HTR-8/SVneo (cell line): ENCODE results near the gene CNIH1.
"Not testable (repeated sequence)": the region's sequence is repeated elsewhere in the genome, so short reads cannot be mapped to it uniquely, and the experiment has no call there.

Experiments used
- DNase-seq: peaks from one replicate; pipeline ENCODE4 v3.0.0; 2011; ENCODE audit warnings: low spot score, mixed read lengths; ENCODE audit not compliant: insufficient read length
- FAIRE-seq: peaks from 2 replicates; lab custom pipeline; 2011; peaks lifted over from hg19 to GRCh38; lab: Jason Lieb, UNC

Gene CNIH1

DNA sequence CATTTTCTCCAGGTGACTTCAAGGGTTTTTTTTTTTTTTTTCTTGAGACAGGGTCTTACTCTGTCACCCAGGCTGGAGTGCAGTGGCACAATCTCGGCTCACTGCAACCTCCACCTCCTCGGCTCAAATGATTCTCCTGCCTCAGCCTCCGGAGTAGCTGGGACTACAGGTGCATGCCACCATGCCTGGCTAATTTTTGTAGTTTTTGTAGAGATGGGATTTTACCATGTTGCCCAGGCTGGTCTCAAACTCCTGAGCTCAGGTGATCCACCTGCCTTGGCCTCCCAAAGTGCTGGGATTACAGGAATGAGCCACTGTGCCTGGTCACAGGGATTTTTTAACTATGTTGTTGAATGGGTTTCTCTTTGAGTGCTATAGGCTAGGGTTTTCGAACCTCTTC is 3.2 kb downstream of the CNIH1 start:
- not testable (repeated sequence) for DNase-seq, FAIRE-seq

DNA sequence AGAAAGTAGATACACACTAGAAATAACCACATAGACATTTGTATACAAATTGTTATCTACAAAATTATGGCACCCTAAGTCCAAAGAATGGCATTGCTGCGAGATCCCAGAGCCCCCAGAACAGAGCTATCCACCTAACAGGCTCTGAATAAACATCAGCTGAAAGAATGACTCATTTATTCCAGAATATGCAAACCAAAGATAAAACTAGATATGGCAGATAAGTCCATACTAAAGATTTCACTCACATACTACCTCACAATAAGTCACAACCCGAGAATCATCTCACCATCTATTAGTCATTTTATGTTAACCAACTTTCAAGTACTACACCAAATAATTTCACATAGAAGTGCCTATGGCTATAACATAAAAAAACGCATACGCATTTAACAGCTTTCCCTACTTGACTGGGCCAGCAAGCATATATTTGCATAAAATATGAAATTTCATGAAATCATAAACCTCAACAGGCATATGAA is 5.6 kb downstream of the CNIH1 start:
- FAIRE-seq (peak; percentile 95), DNase-seq (peak; percentile 53)

DNA sequence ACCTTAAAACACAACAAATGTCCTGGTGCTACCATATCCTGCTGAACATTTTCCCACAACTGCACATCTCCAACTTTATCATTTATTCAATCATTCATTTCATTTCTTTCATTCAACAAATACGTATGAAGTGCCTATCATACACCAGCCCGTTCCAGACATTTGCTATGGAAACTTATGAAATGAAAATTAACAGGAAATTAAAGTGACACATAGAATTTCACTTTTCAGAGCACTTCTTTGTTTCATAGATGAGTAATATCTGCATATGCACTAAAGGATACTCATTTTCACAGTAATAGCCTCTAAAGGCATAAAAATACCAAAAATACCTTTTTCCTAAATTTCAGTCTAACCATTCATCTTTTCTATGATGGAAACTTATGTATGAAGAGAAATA is 12.6 kb downstream of the CNIH1 start:
- DNase-seq, result no peak
- peak; percentile 86 for FAIRE-seq

DNA sequence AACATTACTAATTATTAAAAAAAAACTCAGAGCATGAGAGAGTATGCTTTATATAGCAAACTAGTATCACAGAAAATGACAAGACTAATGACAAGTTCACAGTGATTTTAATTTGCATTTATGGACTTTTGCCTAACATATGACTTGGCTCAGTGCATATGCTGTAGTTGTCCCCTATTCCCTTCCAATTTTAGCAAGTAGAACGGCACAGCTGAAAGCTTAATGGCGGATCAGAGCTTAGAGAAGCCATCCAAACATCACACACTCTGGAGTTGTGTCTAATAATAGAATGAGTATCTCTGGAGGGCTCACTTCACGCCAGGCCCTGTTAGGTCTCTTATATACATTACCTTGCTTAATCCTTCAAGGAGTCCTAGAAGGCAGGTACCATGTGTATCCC is 13.3 kb downstream of the CNIH1 start:
- DNase-seq (no peak), FAIRE-seq (peak; percentile 60)

DNA sequence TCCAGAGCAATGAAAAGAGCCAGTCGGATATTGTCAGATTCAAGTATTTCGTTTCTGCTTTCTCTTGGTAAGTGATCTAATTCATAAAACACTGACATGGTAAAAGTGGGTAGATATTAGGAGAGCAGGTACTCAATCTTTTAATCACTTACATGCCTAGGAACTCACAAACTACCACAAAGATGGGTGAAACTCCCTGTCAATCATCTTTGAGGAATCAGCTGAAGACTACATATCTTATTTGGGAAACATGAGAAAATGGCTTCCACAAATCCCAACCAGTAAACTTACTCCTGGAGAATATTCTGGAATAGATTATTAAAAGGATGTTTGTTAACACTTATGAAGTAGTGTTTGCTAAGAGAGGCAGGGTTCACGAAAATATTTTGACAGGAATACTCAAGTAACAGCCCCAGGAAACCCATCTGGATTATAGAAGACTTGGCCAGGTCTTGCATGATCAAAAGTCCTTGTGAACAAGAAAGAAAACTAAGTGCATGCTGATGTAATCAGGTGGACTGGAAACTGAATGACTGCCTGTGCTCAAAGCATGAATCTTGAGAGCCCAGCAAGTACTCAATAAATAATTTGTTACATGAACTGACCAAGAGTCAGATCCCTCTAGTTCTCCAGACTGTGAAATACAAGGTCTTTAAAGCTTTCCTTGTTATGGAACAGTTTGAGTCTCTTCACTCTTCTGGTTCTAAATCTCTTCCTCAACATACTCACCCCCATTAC is 15.5 kb downstream of the CNIH1 start:
- peak; percentile 42 for FAIRE-seq
- no peak for DNase-seq

DNA sequence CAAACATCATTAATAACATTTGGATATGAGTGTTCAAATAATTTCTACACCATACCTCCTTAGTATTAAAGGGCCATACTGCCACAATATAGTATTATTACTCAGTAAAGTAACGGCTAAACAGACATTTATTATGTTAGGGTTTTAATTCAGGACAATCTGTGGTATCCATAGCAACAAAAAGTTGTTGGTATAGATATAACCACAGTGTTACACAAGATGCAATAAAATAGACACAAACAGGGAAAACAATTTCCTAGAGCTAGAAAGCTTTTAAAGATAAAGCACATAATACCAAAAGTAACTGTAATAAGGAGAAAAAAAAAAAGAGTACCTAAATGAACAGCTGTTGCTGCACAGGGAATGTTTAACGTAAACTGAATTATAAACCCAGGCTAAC is 16.1 kb downstream of the CNIH1 start:
- no peak for DNase-seq
- peak; percentile 26 for FAIRE-seq

DNA sequence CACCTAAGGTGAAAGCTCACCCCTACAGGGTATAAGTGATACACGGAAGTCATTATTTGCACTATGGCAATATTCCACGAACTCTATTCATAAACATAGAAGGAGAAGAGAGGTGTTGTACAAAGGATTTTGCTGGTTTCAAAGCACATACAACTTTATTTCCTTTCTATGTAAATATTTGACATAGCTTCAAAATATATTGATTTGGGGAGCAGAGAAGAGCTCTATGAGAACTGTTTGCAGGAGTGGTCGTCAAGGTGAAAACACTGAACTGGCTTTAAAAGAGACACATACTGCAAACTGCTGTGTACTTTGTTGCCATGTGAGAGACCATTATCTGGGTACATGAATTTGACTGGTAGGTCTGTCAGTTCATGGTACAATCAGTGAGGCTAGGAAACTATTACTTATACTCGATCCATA is 16.7 kb downstream of the CNIH1 start:
- no peak for FAIRE-seq
- DNase-seq, result no peak

DNA sequence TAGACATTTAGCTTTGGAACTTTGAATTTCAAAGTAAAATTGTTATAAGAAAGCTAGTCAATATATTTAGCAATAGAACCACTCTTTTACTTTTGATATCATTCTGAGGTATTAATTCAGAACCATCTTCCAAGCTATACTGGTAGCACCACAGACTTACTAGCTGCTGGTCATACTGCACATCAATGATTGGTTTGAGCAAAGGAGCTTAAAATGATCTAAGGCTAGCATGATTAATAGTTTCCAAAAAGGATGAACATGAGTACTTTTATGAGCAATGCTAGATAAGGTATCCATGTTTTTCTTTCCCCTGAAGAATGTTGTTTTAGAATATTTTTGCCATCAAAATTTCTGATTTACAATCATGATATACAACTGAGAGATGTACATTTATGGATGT is 17.2 kb downstream of the CNIH1 start:
- DNase-seq (no peak), FAIRE-seq (no peak)

DNA sequence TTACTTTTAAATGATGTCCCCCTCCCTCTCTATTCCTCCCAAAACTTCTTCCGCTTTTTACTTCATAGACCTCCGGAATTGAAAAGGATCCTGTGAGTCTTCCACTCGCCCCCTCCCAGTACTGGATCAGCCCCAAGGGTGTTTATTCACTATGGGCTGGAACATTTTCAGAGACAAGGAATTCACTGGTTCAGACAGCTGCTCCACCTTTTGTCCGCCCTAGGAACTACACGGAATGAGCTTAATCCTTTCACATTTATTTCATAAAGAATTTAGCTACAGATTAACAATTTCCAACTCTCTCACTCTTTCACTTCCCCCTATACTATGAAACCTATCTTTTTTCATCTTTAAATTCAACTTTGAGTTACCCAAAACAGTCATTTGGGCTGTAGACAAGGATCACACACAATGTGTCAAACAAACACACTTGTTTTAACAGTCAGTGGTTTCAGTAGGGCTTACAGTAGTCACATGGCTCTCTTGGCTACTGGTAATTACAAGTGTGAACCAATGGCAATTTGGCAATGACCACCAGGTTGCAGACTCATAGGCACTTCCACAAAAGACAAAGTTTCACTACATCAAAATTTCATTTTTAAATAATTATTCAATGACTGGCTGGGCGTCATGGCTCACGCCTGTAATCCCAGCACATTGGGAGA is 20.6 kb downstream of the CNIH1 start:
- FAIRE-seq, result peak; percentile 90
- peak; percentile 76 for DNase-seq

DNA sequence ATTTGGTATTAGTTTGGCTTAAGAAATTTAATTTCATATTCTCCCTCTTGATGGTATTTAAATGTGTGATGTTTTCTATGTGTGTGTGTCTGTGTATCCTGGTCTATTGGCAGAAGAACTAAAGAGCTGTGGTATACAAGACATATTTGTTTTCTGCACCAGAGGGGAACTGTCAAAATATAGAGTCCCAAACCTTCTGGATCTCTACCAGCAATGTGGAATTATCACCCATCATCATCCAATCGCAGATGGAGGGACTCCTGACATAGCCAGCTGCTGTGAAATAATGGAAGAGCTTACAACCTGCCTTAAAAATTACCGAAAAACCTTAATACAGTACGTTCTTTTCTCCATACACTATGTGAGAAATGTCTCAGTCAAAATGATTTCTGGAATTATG is 29.8 kb downstream of the CNIH1 start:
- peak; percentile 40 for FAIRE-seq
- DNase-seq, result no peak

DNA sequence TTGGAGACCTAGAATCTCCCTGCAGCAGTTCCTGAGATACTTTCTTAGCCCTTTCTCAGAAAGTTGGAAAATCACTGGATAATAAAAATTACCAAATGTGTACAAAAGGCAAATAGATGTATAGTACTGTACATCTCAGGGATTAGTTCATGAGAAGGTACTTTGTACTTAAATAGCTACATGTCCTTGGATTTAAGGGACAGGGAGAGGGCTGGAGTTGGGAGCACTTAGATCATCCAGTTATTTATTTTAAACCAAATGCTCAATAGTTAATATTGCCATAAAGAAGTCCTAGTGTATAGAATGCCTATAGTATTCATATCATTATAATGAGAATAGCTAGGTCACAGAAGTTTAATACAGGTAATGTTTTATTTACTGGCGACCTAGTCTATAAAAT is 31.0 kb downstream of the CNIH1 start:
- no peak for FAIRE-seq
- no peak for DNase-seq

DNA sequence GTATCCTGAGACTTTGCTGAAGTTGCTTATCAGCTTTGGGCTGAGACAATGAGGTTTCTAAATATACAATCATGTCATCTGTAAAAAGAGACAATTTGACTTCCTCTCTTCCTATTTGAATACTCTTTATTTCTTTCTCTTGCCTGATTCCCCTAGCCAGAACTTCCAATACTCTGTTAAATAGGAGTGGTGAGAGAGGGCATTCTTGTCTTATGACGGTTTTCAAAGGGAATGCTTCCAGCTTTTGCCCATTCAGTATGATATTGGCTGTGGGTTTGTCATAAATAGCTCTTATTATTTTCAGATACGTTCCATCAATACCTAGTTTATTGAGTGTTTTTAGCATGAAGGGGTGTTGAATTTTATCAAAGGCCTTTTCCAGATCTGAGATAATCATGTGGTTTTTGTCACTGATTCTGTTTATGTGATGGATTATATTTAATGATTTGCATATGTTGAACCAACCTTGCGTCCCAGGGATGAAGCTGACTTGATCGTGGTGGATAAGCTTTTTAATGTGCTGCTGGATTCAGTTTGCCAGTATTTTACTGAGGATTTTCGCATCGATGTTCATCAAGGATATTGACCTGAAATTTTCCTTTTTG is 37.7 kb downstream of the CNIH1 start:
- not testable (repeated sequence) for DNase-seq, FAIRE-seq

DNA sequence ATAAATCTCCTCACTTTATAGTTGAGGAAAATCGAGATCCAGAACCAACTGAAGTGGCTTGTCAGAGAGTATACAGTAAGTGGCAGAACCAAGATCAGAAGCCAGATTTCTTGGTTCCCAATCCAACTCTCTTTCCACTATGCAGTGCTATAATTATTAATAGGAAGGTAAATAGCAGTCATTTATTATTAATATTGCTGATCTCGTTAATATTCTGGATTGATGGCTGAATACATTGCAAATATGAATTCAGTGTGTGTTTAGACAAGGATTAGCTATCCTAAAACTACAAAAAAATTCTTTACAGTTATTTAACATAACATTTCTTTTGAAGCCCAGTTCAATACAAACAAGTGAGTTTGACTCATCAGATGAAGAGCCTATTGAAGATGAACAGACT is 41.6 kb downstream of the CNIH1 start:
- FAIRE-seq (no peak), DNase-seq (no peak)

DNA sequence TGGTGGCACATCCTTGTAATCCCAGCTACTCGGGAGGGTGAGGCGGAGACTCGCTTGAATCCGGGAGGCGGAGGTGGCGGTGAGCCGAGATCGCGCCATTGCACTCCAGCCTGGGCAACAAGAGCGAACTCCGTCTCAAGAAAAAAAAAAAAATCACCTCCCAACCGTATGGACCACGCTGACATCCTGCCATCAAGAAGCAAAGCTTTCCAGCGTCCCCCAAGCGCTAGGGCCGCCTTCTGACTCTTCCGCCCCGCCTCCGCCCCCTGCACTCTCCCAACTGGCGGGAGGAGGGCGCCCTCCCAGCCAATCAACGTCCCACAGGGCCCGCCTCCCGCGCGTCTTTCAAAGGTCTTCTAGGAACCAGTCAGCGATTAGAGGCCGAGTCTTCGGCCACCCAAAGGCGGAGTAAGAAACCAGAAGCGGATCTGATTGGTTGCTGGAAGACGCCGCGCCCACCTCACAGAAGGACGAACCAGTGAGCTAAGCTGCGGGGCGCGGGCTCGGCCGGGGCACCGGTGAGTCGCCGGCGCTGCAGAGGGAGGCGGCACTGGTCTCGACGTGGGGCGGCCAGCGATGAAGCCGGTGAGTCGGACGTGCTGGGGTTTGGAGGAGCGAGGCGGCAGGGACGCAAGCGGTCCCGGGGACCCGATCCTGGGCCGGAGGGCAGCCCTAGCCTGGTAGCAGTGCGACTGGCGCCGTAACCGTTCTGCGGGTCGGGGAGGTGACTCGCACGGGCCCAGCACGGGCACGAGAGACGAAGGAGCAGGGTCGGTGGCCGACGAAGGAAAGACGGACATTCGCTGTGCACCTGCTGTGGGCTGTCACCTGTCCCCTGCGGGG is 44.5 kb downstream of the CNIH1 start, which contains the start of gene CDKN3:
TSS of gene CDKN3 (plus strand) at position 515 of the 843 bp plus-strand sequence. CDS start at position 577, 62 bp downstream.
- DNase-seq (peak; percentile 100), FAIRE-seq (peak; percentile 99)

DNA sequence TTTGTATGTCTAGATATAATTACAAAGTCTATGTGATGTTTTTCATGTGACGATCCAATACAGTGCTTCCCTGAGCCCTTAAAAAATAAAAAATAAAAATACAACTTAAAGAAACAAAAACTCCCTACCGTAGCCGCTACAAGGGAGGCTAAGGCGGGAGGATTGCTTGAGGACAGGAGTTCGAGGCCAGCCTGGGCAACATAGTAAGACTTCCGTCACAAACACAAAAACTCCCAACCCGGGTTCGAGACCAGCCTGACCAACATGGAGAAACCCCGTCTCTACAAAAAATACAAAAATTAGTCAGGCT is 45.0 kb downstream of the CNIH1 start:
- FAIRE-seq, result no peak
- no peak for DNase-seq

DNA sequence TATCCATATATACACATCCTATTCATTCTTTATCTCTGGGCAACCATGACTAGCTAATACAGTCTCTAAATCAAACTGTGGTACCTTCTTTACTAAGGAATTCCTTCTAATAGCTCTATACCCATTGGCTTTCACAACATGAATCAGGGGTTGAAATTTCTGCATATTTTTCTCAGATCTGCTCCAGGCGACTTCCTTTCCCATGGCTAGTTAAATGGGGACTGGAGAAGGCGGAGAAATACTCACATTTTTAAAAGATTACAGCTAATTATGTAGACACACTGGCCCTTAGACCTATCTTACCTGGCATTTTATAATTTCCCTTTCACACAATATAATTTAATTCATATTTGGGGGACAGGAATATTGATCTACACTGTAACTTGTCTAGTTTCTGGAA is 45.5 kb downstream of the CNIH1 start:
- DNase-seq (no peak), FAIRE-seq (no peak)

DNA sequence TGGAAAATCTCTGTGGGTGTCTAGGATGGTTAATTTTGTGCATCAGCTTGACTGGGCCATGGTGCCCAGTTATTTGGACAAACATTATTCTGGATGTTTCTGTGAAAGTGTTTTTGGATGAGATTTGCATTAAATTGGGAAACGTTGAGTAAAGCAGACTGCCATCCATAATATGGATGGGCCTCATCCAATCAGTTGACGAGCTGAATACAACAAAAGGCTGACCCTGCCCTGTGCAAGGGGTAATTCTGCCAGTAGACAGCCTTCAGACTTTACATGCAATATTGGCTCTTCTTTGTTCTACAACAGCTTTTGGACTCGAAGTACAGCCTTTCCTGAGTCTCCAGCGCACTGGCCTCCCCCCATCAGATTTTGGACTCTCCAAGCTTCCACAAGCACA is 45.9 kb downstream of the CNIH1 start:
- FAIRE-seq, result peak; percentile 31
- DNase-seq, result no peak

DNA sequence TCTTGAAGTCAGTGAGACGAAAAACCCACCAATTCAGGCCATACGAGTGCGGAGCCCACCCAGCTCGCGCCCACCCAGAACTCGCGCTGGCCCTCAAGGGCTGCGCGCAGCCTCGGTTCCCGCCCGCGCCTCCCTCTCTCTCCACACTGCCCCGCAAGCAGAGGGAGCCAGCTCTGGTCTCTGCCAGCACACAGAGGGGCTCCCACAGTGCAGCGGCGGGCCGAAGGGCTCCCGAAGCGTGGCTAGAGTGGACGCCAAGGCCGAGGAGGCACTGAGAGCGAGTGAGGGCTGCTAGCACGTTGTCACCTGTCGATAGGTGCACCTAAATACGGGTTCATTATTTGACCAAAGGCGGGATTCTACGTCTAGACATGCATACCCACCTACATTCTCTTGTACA is 46.6 kb downstream of the CNIH1 start:
- FAIRE-seq (no peak), DNase-seq (no peak)

DNA sequence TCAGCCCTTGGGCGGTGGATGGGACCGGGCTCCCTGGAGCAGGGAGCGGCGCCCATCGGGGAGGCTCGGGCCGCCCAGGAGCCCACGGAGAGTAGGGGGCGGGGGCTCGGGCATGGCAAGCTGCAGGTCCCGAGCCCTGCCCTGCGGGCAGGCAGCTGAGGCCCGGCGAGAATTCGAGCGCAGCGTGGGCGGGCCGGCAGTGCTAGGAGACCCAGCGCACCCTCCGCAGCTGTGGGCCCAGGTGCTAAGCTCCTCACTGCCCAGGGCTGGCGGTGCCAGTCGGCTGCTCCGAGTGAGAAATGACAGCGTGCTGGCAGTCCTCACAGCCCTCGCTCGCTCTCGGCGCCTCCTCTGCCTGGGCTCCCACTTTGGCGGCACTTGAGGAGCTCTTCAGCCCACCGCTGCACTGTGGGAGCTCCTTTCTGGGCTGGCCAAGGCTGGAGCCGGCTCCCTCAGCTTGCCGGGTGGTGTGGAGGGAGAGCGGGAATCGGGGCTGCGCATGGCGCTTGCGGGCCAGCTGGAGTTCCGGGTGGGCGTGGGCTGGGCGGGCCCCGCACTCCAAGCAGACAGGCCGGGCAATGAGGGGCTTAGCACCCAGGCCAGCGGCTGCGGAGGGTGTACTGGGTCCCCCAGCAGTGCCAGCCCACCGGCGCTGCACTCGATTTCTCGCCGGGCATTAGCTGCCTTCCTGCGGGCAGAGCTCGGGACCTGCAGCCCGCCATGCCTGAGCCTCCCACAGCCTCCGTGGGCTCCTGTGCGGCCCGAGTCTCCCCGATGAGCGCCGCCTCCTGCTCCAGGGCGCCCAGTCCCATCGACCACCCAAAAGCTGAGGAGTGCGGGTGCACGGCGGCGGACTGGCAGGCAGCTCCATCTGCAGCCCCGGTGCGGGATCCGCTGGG is 47.9 kb downstream of the CNIH1 start:
- not testable (repeated sequence) for DNase-seq, FAIRE-seq
